GM21423 (cell line): Measurements from ENCODE around the gene GLB1L2.

Source experiments
- ATAC-seq: cut with Tn5 transposase; IDR thresholded peaks from one replicate; pipeline ENCODE4 v1.9.1; 2021; ENCODE audit warnings: mild to moderate bottlenecking, moderate library complexity; ENCODE audit not compliant: unreplicated experiment

The GLB1L2 gene

DNA sequence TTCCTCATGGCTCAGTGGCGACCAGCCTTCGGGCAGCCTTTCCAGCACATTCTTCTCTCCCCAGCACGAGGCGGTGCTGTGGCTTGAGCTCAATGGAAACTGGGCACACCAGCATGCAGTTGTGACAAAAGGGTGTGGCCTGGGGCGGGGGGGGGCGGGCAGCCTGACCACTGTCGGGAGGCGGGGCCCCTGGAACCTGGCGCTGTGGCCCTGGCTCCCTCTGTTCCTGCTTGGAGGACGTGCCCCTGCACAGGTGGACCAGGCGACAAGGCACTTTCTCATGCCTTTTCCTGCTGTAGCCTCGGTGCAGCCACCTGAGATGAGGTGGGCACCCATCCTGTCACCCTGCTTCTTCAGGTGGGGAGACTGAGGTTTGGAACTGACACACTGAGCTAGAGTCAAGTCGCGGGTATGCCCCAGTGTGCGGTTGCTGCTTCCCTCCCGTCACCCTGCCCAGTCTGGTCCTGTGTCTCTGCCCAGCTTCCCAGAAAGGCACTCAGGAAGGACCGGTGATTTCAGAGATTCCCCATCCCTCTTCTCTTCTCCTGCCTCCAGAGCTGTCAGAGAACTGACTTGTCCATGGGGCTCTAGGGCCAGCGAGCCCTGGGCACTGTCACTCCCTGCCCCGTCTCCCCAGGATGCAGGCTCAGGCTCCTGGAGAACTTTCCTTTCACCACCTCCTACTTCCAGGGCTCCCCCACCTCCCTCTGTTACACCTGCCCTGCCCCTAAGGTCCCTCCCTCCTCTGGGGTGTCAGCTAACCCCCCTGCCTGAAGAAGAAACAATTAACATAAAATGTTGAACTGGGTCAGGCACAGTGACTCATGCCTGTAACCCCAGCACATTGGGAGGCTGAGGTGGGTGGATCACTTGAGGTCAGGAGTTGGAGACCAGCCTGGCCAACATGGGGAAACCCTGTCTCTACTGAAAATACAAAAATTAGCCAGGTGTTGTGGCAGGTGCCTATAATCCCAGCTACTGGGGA is 70.3 kb downstream of the GLB1L2 start:
- no peak for ATAC-seq

DNA sequence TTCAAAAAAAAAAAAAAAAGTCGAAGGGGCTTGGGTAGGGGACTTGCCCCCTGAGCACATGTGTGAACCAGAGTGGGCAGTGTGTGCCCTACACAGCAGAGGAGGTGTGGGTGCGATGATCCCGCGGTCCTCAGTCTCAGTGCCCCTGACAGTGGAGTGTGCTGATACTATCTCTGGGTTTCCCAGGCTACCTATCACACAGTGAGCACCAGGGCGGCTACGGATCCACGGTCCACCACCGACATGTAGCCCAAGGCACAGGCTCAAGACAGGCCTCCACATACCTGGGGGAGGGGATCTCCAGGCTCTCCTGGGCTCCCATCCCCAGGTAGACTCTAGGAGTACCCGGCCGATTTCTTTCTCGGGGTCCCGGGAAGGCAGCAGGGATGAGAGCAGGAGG is 71.1 kb downstream of the GLB1L2 start:
- no peak for ATAC-seq

DNA sequence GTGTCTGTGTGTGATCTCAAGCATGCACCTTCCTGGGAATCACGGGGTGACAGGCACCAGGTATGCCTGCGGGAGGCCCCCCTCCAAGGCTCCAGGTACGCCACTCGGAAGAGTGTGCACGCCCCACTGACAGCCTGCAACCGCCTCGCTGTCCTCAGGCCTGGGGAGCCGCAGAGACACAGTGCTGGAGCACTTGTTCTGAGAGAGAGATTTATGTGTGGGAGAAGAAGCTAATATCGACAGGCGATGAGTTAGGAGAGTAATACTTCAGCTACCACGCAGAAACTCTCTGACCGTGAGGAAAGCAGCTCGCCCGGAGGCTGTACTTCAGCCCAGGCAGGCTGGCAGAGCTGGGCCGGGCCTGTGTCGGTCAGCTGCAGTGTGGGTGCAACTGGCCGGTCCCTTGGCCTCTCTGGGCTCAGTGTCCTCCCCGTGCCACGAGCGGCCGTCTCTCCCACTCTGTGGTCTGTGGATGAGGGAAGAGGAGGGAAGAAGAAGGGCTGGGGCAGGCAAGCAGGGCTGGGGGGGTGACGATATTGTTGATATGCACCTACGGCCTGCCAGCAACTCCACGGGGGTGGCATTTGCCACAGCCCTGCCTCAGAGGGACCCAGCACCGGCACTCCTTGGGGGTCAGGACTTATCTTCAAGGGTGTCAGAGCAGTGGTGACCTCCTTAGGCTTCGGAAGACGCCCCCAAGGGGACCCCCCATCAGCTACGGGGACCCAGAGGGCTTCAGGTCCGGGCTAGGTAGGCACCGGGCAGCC is 73.0 kb downstream of the GLB1L2 start:
- ATAC-seq: no peak

DNA sequence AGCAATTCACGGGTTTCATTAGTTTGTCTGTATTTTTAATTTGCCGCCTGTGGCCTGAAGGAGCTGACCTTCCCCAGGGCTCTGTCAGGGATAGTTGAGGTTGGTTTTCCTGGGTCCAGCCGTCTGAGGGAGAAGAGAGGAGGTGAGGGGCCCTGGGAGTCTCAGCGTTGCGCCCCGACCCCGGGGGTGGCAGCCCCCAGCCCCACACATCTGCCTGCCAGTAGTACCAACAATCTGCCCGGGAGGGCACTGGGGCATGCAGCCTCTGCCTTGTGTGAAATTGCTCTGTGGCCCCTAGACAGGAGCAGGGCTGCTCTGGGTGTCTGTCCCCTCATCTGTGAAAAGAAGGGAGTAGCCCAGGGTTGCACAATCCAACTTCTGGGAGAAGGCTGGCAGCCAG is 73.6 kb downstream of the GLB1L2 start:
- ATAC-seq: no peak

DNA sequence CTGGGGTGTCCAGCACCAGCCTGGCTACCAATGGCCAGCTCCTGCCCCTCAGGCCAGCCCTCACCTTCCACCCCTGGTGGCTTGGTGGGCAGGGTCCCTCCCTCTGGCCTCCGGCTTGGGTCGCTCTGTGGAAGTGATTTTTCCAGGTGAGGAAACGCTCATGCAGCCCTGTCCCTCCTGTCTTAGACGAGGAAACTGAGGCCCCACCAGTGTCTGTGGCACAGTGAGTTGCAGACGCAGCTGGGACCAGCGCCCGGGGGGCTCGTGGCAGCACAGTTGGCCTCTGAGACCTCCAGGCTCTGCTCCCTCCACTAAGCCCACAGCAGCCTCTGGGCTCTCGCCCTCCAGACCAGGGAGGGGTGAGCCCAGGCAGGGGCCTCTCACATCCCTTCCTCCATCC is 74.1 kb downstream of the GLB1L2 start:
- ATAC-seq: no peak

DNA sequence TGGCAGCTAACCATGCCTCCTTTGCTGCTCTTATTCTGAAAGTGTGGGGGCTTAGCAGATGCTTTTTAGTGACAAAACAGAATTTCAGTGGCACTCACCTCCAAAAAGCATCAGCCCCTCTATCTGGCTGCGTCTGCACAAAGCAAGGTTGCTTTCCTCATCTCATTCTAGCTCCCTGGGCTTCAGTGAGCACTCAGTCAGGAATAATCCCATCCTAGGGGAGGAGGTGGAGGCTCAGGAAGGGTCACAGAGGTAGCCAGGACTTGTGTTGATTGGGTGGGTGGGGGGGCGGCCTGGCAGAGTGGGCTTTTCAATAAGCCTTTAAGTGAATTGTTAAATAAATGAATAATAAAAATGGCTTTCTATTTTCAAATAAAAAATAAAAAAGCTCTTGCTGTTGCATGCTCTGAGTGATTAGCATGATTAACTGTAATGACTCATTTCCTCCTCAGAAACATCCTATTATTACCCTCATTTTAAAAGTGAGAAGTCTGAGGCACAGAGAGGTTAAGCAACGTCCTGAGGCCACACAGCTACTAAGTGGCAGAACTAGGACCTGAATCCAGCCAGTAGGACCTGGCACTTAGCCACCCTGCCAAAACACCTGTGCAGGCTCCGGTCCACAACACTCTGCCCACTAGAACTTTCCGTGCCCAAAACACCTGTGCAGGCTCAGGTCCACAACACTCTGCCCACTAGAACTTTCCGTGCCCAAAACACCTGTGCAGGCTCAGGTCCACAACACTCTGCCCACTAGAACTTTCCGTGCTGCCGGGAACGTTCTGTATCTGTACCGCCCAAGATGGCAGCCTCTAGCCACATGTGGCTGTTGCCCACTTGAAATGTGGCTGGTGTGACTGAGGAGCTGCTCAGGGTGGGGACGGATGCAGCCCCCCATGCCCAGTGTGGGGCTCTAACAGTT is 74.7 kb downstream of the GLB1L2 start:
- ATAC-seq: no peak

DNA sequence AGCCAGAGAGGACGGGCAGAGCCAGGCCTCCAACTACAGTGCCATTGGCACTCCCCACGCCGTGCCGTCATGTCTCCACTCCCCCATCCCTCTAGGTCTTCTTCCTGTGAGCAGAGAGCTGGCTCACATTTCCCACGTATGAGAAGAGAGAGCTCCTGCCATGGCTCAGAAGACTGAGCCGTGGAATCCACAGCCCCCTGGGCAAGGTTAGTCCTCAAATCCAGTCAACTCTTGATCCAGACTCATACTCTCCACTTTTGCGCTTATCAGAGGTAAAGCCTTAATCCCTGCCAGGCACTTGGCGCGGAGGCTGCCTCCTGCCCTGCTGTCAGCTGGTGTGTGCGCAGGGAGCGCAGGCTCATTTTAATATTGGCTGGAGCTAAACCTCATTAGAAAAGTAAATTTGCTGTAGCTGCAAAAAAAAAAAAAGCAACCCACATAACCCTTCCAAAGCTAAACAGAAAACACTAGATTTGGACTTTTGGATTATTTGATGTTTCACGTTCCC is 75.6 kb downstream of the GLB1L2 start:
- no peak for ATAC-seq

DNA sequence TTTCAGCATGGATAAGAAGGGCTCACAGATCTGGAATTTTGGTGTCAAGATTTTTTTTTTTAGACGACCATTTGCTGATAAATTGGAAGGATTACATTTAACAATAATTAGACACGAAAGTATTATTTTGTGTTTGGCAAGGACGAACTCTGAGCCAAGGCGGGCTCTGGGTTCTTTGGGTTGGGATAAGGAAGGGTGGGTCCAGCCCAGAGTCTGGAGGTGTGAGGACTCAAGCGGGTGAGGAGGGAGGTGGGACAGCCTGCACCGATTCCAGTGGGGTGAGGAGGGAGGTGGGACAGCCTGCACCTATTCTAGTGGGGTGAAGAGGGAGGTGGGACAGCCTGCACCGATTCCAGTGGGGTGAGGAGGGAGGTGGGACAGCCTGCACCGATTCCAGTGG is 76.1 kb downstream of the GLB1L2 start:
- no peak for ATAC-seq

DNA sequence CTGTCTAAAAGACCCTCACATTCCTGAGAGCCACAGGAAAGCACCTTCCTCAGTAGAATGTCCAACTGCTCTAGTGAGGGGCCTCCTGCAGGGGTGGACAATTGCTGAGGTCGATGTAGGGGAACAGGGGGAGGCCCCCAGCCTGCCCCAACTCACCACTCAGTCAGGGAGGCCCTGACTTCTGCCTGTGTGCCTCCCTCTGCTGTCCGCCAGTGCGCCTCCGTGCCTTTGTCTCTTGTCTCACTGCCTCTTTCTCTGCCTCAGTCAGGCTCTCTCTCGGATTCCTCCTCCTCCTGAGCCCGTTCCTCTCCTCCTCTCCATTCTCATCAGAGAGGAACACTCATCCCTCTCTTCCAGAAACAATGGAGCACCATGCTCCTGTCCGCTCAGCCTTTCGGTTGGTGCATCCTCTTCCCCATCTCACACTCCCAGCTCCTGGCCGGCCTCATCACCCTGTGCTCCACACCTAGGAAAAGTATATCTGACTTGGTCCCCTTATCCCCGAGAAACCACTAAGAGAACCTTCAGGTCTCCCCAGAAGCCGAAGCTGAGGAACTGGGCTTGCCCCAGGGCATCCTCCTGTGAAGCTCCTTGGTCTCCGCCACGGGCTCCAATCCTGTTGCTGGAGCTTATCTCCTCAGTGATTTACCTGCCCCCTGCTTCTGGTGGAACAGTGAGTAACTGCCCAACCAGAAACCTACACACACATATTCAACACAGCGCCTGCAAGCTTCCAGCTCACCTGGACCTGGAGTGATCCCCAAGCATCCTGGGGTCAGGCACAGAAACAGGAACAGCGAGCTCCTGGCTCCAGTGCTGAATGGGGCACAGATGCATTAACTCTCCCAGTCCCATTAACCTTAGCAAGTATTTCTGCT is 78.0 kb downstream of the GLB1L2 start:
- no peak for ATAC-seq

DNA sequence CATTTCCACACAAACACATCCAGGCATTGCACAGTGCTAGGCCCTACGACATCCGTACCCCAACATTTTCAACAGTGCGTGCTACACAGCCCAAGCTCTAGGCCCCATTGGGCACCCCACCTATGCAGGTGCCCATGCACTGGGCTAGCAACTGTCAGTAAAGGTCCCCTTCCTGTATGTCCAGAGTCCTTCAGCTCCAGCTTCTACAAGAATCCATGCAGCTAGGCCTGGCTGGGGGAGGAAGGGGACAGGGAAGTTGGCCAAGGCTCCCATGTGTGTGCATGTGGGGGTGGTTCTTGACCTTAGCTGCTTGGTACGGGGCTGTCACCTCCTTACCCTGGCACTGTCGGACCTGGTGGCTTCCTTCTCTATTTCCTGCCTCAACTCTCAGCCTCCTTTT is 79.0 kb downstream of the GLB1L2 start:
- no peak for ATAC-seq

DNA sequence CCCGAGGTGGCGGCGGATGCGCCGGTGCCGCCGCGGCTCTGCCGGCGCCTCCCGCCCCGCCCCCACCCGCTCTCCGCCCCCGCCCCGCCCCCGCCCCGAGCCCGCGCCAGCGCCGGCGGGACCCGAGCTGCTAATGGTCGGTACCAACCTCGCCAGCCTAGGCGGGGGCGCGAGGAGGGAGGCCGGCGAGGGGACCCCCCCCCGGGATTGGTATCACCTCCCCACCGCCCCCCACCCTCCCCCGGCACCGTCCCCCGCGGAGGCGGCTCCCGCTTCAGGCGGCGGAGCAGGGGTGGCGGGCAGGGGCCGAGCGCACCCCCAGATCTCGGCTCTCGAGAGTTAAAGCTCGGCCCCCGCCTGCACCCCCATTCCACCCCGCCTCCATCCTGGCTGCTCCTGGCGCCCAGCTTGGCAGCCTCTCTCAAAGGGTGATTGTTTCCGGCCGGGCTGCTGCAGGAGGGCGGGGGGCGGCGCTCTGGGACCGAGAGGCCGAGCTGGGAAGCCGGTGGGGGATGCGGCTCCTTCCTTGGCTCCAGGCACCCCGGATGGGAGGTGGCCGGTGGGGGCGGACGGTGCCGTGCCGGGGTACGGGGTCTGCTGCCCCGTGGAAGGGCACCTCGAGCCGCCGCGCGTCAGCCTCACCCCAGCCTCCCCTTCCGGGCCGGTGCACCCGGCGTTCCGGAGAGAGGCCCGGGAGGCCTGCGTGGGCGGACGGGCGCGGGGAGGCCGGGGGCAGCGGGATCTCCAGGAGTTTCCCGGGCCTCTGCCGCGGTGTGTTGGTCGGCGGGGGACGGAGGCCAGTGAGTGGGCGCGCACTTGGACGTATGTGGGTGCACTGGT is 80.6 kb downstream of the GLB1L2 start, which contains the start of gene B3GAT1:
Gene B3GAT1, minus strand, starts transcription at position 40 of the 840 bp plus-strand sequence. CDS start 24,583 bp downstream, outside the sequence.
- no peak for ATAC-seq

DNA sequence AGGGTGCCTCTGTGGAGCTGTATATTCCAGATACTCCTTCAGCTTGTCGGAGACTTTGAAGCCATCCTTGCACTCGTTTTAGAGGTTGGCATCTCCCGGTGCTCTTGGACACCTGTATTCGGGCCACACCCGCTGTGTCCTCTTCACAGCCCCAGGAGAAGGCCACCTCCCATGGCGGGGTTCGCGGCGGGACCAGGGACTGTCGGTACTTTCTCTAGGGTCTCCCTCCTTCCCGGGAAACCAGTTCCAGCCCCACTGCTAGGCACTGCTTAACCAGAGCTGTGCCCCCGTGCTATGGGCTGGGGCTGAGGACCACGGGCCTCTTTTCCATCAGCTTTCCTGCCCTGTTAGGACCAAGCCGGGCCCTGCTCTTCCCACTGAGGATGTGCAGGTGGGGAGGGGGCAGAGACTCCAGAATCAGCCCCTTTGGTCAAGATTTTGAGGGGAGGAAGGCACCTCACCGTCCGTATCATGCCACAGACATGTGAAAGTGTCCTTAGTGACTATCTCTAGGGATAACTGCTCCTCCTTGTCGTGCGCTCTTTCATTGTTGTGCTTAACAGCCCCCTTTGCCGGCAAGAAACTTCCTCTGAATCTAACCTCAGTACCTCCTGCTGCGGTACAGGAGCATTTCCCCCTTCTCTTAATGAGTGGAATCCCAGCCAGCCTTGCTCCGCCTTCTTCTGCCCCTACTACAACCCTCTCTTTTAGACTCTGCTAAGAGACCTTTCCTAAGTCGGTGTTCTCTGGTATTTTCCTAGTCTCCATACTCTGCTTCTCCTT is 81.4 kb downstream of the GLB1L2 start:
- ATAC-seq: no peak

DNA sequence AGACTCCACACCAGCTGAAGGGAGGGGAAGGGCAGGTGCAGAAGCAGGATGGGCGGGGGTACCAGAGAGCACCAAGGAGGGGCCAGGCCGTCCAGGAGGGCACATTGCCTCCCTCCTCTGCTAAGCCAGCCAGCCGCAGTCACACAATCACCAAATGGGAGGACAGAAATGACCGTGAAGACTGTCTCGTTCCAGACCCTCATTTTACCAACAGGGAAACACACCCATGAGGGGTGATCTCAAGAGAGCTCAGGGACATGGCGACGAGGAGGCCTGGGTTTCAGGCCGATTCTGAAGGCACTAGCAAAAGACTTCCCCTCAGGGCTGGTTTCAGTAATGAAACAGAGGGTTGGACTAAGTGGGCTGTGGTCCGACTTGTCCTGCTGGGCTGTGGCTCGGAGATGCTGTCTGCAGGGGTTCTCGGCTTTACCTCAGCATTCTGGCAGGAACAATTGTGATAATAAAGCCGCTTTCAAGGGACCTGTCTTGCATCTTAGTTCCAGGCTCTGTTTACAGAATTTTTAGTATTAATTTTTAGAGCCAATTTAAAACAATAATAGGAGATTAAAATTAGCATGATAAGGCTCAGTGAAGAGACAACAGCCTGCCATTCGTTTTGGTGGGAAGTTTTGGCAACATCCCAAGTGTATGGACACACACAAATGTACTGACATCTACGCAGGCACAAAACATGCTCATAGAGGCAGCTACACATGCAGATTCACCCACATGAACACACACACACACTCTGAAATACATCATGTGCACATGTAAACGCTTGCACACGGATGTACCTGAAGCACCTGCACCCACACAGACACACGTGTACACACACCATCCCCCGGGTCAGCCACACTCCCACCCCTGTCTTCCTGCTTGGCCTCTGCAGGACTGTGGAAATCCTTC is 82.3 kb downstream of the GLB1L2 start:
- no peak for ATAC-seq

DNA sequence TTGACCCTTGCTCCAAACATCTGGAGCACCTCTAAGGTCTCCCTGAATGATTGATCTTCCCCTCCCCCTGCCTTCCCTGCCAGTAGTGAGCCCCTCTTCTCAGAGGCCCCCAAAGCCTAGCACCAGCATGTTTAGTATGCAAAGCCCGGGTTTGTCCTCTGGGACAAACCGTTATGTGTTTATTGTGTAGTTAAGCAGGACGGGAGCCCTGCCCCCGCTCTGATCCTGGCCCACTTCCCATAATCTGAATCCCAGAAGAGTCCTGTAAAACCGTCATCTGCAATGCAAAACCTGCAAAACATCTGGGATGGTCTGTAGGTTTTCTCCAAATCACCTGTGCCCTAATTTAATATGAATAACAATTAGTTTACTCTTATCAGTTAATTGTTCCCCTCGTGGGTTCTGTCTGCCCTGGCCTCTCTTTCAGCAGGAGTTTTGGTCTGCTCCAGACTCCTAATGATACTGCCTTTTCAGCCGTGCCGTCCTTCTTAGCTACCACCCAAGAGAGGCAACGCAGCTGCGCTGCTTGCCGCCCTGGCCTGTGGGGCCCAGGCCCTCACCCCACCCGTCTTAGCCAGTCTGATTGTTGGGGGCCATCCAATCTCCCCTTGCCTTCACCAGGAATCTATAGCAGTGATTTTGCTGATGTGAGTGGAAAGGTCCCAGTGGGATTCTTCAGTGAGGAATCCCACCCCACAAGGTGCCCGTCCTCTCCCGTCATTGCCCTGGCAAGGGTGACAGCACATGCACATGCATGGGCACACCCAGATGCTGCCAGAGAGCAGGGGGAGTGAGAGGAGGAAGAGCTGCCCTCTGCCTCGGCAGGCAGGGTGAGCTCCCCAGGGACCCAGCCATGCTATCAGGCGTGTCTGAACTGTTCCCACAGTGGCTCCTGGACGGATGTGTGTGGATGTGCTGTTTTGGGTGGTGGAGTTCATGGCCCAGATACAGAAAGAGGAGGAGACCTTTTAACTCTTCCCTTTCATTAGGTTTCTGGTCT is 83.3 kb downstream of the GLB1L2 start:
- ATAC-seq: no peak

DNA sequence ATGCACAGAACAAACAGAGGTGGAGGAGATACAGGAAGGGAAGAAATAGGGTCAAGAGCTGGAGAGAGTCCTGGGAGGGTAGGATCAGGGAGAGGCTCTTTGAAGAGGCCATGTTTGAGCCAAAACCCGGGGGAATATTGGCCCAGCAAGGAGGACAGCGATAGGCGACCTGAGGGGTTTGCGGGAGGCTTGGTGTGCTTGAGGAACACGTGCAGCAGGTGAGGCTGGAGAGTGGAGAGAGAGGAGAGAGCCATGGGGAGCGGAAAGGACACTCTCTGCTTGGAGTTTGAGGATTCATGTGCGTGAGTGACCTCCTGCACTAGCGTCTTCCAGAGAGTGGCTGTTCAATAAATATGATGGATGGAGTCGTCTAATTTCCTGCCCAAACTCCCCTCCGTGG is 84.9 kb downstream of the GLB1L2 start:
- no peak for ATAC-seq
